Measurements from ENCODE around the gene ARID1A.
A peak's percentile ranks its signal among the peaks of the same experiment; 100 is the strongest.

Gene ARID1A

GRCh38 chr1:26727476-26727875 lies 31.7 kb downstream of the ARID1A start:
- no peak for DNase-seq (ENCODE audit: low read depth in 2 of 2)

GRCh38 chr1:26728645-26729044 lies 32.8 kb downstream of the ARID1A start:
- DNase-seq (ENCODE audit: low read depth in 2 of 2): no peak

- no peak for DNase-seq (ENCODE audit: low read depth in 2 of 2)
These were observed 33.8 kb downstream of the ARID1A start for GRCh38 chr1:26729633-26730032.

GRCh38 chr1:26730695-26731094 lies 34.9 kb downstream of the ARID1A start:
- DNase-seq (ENCODE audit: low read depth in 2 of 2): no peak

GRCh38 chr1:26731233-26731902 lies 35.6 kb downstream of the ARID1A start:
- no peak for DNase-seq (ENCODE audit: low read depth in 2 of 2)

GRCh38 chr1:26733392-26733791 lies 37.6 kb downstream of the ARID1A start:
- DNase-seq (ENCODE audit: low read depth in 2 of 2): no peak

GRCh38 chr1:26733982-26734381 lies 38.2 kb downstream of the ARID1A start:
- no peak for DNase-seq (ENCODE audit: low read depth in 2 of 2)

GRCh38 chr1:26734501-26735058 lies 38.8 kb downstream of the ARID1A start:
- no peak for DNase-seq (ENCODE audit: low read depth in 2 of 2)

- DNase-seq (ENCODE audit: low read depth in 2 of 2): no peak
These were observed 43.6 kb downstream of the ARID1A start for GRCh38 chr1:26739329-26739914.

GRCh38 chr1:26740023-26740634 lies 44.3 kb downstream of the ARID1A start:
- no peak for DNase-seq (ENCODE audit: low read depth in 2 of 2)

GRCh38 chr1:26740952-26741351 lies 45.1 kb downstream of the ARID1A start:
- DNase-seq (ENCODE audit: low read depth in 2 of 2): no peak

GRCh38 chr1:26743426-26744059 lies 47.7 kb downstream of the ARID1A start:
- DNase-seq (ENCODE audit: low read depth in 2 of 2): no peak

- DNase-seq (ENCODE audit: low read depth in 2 of 2): peak; percentile 65 to 79
These were observed 48.5 kb downstream of the ARID1A start for GRCh38 chr1:26744075-26744959.

- DNase-seq (ENCODE audit: low read depth in 2 of 2): no peak
These were observed 49.4 kb downstream of the ARID1A start for GRCh38 chr1:26745191-26745590.

GRCh38 chr1:26747048-26747447 lies 51.2 kb downstream of the ARID1A start:
- DNase-seq (ENCODE audit: low read depth in 2 of 2): no peak

- DNase-seq (ENCODE audit: low read depth in 2 of 2): no peak
These were observed 52.5 kb downstream of the ARID1A start for GRCh38 chr1:26748351-26748750.

- DNase-seq (ENCODE audit: low read depth in 2 of 2): no peak
These were observed 53.6 kb downstream of the ARID1A start for GRCh38 chr1:26749458-26749857.

GRCh38 chr1:26750428-26750827 lies 54.6 kb downstream of the ARID1A start:
- DNase-seq (ENCODE audit: low read depth in 2 of 2): no peak

- DNase-seq (ENCODE audit: low read depth in 2 of 2): no peak
These were observed 56.7 kb downstream of the ARID1A start for GRCh38 chr1:26752519-26752918.

- no peak for DNase-seq (ENCODE audit: low read depth in 2 of 2)
These were observed 58.5 kb downstream of the ARID1A start for GRCh38 chr1:26754086-26754874.

- DNase-seq (ENCODE audit: low read depth in 2 of 2): no peak
These were observed 62.5 kb downstream of the ARID1A start for GRCh38 chr1:26758358-26758757.
